Neural progenitor cell (in vitro differentiated cells): Measurements from ENCODE around the gene SPTBN1. TPM values are rescaled to one million over a fixed set of nuclear protein-coding genes. Genes with fewer than 3 reads are reported as not detected.

Experiments used
- DNase-seq: peaks from one replicate; pipeline ENCODE4 v3.0.0-alpha.2; 2016; ENCODE audit warnings: low spot score
- H2AFZ ChIP-seq: fragments of 200-600 bp; sonication (generic); replicated peaks from 2 replicates; pipeline ENCODE4 v1.6.1; 2016; ENCODE audit warnings: antibody characterized with exemption
- H3F3A ChIP-seq: fragments of 200-600 bp; sonication (generic); 2 replicates; pipeline ENCODE4 v1.6.1; 2016; ENCODE audit warnings: antibody characterized with exemption, low read depth
- H3K27ac ChIP-seq: fragments of 200-600 bp; sonication (generic); 2 replicates; pipeline ENCODE4 v1.5.1; 2016; ENCODE audit warnings: mild to moderate bottlenecking
- H3K27me3 ChIP-seq: fragments of 200-600 bp; sonication (generic); 2 replicates; pipeline ENCODE4 v1.6.1; 2016; ENCODE audit warnings: mild to moderate bottlenecking, moderate library complexity
- H3K36me3 ChIP-seq: fragments of 200-600 bp; sonication (generic); 2 replicates; pipeline ENCODE4 v1.5.1; 2016
- H3K4me1 ChIP-seq: fragments of 200-600 bp; sonication (generic); 2 replicates; pipeline ENCODE4 v1.6.1; 2016; ENCODE audit warnings: mixed run types
- H3K4me2 ChIP-seq: fragments of 200-600 bp; sonication (generic); 2 replicates; pipeline ENCODE4 v1.6.1; 2016
- H3K4me3 ChIP-seq: fragments of 200-600 bp; sonication (generic); 2 replicates; pipeline ENCODE4 v1.5.1; 2016
- H3K79me2 ChIP-seq: fragments of 200-600 bp; sonication (generic); 2 replicates; pipeline ENCODE4 v1.6.1; 2016; ENCODE audit warnings: low read depth
- H3K9ac ChIP-seq: fragments of 200-600 bp; sonication (generic); 2 replicates; pipeline ENCODE4 v1.6.1; 2016
- H3K9me3 ChIP-seq: fragments of 200-600 bp; sonication (generic); 2 replicates; pipeline ENCODE4 v1.5.1; 2016; ENCODE audit warnings: low read depth
- H4K20me1 ChIP-seq: fragments of 200-600 bp; sonication (generic); 2 replicates; pipeline ENCODE4 v1.6.1; 2016; ENCODE audit warnings: low read depth
- H3K27ac Mint-ChIP-seq: 3 replicates; pipeline ENCODE4 v1.8.0; 2021; ENCODE audit warnings: mixed read lengths
- H3K27me3 Mint-ChIP-seq: 2 replicates; pipeline ENCODE4 v1.8.0; 2022; ENCODE audit warnings: low read depth, mild to moderate bottlenecking, inconsistent platforms, moderate library complexity, mixed read lengths; ENCODE audit not compliant: insufficient read depth
- H3K36me3 Mint-ChIP-seq: 3 replicates; pipeline ENCODE4 v1.8.0; 2021; ENCODE audit warnings: mixed read lengths
- H3K4me1 Mint-ChIP-seq: 3 replicates; pipeline ENCODE4 v1.8.0; 2021; ENCODE audit warnings: mixed read lengths
- H3K4me3 Mint-ChIP-seq: 3 replicates; pipeline ENCODE4 v1.8.0; 2021; ENCODE audit warnings: mild to moderate bottlenecking, moderate library complexity, mixed read lengths
- H3K9me3 Mint-ChIP-seq: 3 replicates; pipeline ENCODE4 v1.8.0; 2020; ENCODE audit warnings: mixed read lengths
- EZH2 ChIP-seq: fragments of 200-600 bp; sonication (generic); IDR thresholded peaks from 2 replicates; pipeline ENCODE4 v1.6.1; 2017; ENCODE audit warnings: antibody characterized with exemption, mild to moderate bottlenecking, moderate library complexity
- EZH2phosphoT487 ChIP-seq: fragments of 200-600 bp; sonication (generic); IDR thresholded peaks from 2 replicates; pipeline ENCODE4 v1.6.1; 2017; ENCODE audit warnings: antibody characterized with exemption
- total RNA-seq: library from RNA; depleted of rRNA; stranded (reverse); fragments of >200 nt; gene quantifications from 2 replicates; pipeline ENCODE4 v1.2.3, GENCODE V29; 2015; ENCODE audit warnings: low replicate concordance
- TF ChIP-seq, protein P1 (sequence below): fragments of 200-600 bp; sonication (generic); IDR thresholded peaks from 2 replicates; pipeline ENCODE4 v1.5.1; 2017; ENCODE audit warnings: antibody characterized with exemption, mild to moderate bottlenecking

Gene SPTBN1
- total RNA-seq, 1 donor from 2014 or later = 94.2 TPM

DNA sequence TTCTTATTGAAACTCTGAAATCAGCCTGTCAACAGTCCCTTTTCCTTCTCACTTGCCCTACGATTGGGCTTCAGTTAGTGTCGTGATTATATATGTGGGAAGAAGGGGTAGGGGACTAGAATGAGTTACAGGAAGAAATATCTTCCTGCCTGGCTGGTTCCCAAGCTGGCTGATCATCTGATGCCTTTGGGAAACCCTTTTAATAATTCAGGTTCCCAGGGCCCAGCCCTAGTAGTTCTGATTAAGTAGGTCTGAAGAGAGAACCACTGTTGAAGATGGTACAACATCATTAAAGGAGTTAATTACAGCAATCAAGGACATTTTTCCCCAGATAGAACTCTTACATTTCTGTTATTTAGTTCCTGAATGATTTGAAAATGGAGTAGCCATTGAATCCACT is 157.3 kb downstream of the SPTBN1 start:
- Histone ChIP-seq H3K36me3 (peaks cover 14% of the 10 kb centered on the region), H3K4me1 (peaks cover 2% of the 10 kb centered on the region)
- H3K27ac Mint-ChIP-seq = no peak overlapping the region

DNA sequence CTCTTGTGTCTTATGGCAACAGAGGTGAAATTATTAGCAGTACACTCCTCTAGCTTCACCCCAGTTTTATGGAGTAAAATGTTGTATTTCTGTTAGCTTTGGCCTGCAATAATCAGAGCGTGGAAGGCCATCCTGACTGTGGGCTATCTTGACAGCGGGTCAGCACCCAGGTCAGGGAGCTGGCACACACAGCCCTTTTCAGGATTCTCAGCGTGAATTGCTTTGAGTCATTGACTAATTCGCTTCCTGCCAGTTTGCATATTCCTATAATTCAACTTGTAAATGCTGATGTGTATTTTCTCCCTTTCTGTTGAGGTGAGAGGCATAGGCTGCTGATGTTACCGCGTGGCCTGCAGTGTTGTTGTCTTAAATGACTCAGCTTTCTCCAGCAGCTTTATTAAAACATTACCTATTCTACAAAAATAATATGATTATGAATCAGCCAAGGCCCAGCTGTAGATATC is 157.7 kb downstream of the SPTBN1 start:
- Mint-ChIP-seq H3K27me3 (no peaks in the 10 kb centered on the region), H3K4me1 (peaks cover 25% of the 10 kb centered on the region), H3K36me3 (peaks cover 30% of the 10 kb centered on the region), H3K27ac (no peak overlapping the region), H3K4me3 (no peak overlapping the region), H3K9me3 (no peaks in the 10 kb centered on the region)
- no peaks in the 10 kb centered on the region for H3K27me3 ChIP-seq
- peaks cover 14% of the 10 kb centered on the region for H3K36me3 ChIP-seq
- peaks cover 31% of the 10 kb centered on the region for H3K79me2 ChIP-seq
- H4K20me1 ChIP-seq = peaks cover 9% of the 10 kb centered on the region
- TF ChIP-seq EZH2phosphoT487 (no peak), EZH2 (no peak)
- TF ChIP-seq, protein P1, sequence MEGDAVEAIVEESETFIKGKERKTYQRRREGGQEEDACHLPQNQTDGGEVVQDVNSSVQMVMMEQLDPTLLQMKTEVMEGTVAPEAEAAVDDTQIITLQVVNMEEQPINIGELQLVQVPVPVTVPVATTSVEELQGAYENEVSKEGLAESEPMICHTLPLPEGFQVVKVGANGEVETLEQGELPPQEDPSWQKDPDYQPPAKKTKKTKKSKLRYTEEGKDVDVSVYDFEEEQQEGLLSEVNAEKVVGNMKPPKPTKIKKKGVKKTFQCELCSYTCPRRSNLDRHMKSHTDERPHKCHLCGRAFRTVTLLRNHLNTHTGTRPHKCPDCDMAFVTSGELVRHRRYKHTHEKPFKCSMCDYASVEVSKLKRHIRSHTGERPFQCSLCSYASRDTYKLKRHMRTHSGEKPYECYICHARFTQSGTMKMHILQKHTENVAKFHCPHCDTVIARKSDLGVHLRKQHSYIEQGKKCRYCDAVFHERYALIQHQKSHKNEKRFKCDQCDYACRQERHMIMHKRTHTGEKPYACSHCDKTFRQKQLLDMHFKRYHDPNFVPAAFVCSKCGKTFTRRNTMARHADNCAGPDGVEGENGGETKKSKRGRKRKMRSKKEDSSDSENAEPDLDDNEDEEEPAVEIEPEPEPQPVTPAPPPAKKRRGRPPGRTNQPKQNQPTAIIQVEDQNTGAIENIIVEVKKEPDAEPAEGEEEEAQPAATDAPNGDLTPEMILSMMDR = no peak
- peaks cover 4% of the 10 kb centered on the region for H3K4me1 ChIP-seq
- no peak overlapping the region for H3K9ac ChIP-seq
- DNase-seq = no peak
- H3K9me3 ChIP-seq = no peaks in the 10 kb centered on the region
- H3F3A ChIP-seq = peaks cover 6% of the 10 kb centered on the region
- no peak overlapping the region for H3K4me2 ChIP-seq
- H3K27ac ChIP-seq = no peak overlapping the region
- no peak overlapping the region for H3K4me3 ChIP-seq
- H2AFZ ChIP-seq = no peak overlapping the region

More for the DNA sequence above, 157.3 kb downstream of the SPTBN1 start:
- Histone ChIP-seq H4K20me1 (peaks cover 8% of the 10 kb centered on the region), H3K9me3 (no peaks in the 10 kb centered on the region), H3K27ac (no peak overlapping the region), H2AFZ (no peak overlapping the region), H3K9ac (no peak overlapping the region), H3K79me2 (peaks cover 35% of the 10 kb centered on the region), H3F3A (peaks cover 6% of the 10 kb centered on the region), H3K4me3 (no peak overlapping the region), H3K27me3 (no peaks in the 10 kb centered on the region), H3K4me2 (no peak overlapping the region)
- H3K4me3 Mint-ChIP-seq = no peak overlapping the region
- H3K36me3 Mint-ChIP-seq = peaks cover 30% of the 10 kb centered on the region
- peaks cover 25% of the 10 kb centered on the region for H3K4me1 Mint-ChIP-seq
- no peaks in the 10 kb centered on the region for H3K9me3 Mint-ChIP-seq
- TF ChIP-seq EZH2 = no peak
- TF ChIP-seq, protein P1 = no peak
- no peak for DNase-seq
- no peaks in the 10 kb centered on the region for H3K27me3 Mint-ChIP-seq

DNA sequence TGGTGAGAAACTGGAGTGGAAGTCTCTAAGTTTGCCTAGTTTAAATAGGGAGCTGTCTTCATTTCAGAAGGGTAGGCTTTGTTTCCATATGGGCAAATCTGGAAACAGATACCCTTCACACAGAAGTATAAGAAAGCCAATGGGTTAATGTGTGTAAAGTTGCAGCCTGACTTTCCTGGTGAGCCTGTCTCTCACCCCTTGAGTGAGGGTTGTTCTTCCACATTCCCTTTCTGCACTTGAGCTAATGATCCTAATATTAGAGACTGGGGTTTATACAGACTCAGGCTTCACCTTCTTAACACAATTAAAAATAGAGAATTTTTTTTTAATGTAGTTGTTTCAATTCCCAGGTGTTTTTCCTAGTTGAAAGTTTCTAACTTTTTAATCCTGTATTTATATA is 158.7 kb downstream of the SPTBN1 start:
- H3K27ac ChIP-seq = no peak overlapping the region
- H2AFZ ChIP-seq = no peak overlapping the region
- peaks cover 6% of the 10 kb centered on the region for H3F3A ChIP-seq
- Mint-ChIP-seq H3K27me3 (no peaks in the 10 kb centered on the region), H3K27ac (no peak overlapping the region), H3K4me3 (no peak overlapping the region), H3K4me1 (peaks cover 22% of the 10 kb centered on the region), H3K36me3 (peaks cover 23% of the 10 kb centered on the region), H3K9me3 (no peaks in the 10 kb centered on the region)
- peaks cover 21% of the 10 kb centered on the region for H3K79me2 ChIP-seq
- H3K9me3 ChIP-seq = no peaks in the 10 kb centered on the region
- DNase-seq = no peak
- H3K27me3 ChIP-seq = no peaks in the 10 kb centered on the region
- no peak overlapping the region for H3K4me2 ChIP-seq
- H3K4me1 ChIP-seq = peaks cover 4% of the 10 kb centered on the region
- peaks cover 11% of the 10 kb centered on the region for H4K20me1 ChIP-seq
- TF ChIP-seq, protein P1 = no peak
- TF ChIP-seq EZH2 (no peak), EZH2phosphoT487 (no peak)
- H3K36me3 ChIP-seq = peaks cover 14% of the 10 kb centered on the region
- no peak overlapping the region for H3K9ac ChIP-seq
- no peak overlapping the region for H3K4me3 ChIP-seq
